H1 (cell line): Measurements from ENCODE around the gene LOX. TPM values are rescaled to one million over a fixed set of nuclear protein-coding genes. Genes with fewer than 3 reads are reported as not detected.

Experiments used
- CTCF ChIA-PET: fragments of 300-600 bp; sonication (Branson Sonifier 250); formaldehyde crosslinking; loops from one replicate; lab custom pipeline; 2021; ENCODE audit not compliant: partially characterized antibody; lab: Charles Lee
- POLR2A ChIA-PET: fragments of 300-600 bp; sonication (Branson Sonifier 250); formaldehyde crosslinking; loops from one replicate; lab custom pipeline; 2021; ENCODE audit warnings: inconsistent platforms; ENCODE audit not compliant: partially characterized antibody; lab: Charles Lee
- DNase-seq, 2 experiments: peaks; one replicate each; pipeline versions ENCODE4 v3.0.0 to v3.0.0-alpha.2; 2010 to 2022; ENCODE audit warnings: low spot score in 2 of 2, low read depth in 1 of 2, mixed read lengths in 1 of 2
- FAIRE-seq: peaks from 2 replicates; lab custom pipeline; 2011; peaks lifted over from hg19 to GRCh38; lab: Jason Lieb, UNC
- H2AFZ ChIP-seq: 2 replicates; pipeline ENCODE4 v1.8.1; 2012; ENCODE audit warnings: low read length, inconsistent platforms
- H2AK5ac ChIP-seq: 2 replicates; pipeline ENCODE4 v1.6.1; 2013; ENCODE audit warnings: low read depth, low read length
- H2BK120ac ChIP-seq: replicated peaks from 2 replicates; pipeline ENCODE3; 2013; ENCODE audit warnings: low read depth, low read length, inconsistent platforms
- H2BK12ac ChIP-seq: 2 replicates; pipeline ENCODE4 v1.6.1; 2013; ENCODE audit warnings: low read depth, low read length
- H2BK15ac ChIP-seq: 2 replicates; pipeline ENCODE4 v1.6.1; 2013; ENCODE audit warnings: low read length
- H2BK20ac ChIP-seq: 2 replicates; pipeline ENCODE4 v1.6.1; 2013; ENCODE audit warnings: low read length
- H2BK5ac ChIP-seq: 2 replicates; pipeline ENCODE4 v1.6.1; 2013; ENCODE audit warnings: low read depth, low read length
- H3K14ac ChIP-seq: 2 replicates; pipeline ENCODE4 v1.6.1; 2013; ENCODE audit warnings: inconsistent platforms; ENCODE audit not compliant: insufficient read length
- H3K18ac ChIP-seq: 2 replicates; pipeline ENCODE4 v1.6.1; 2013; ENCODE audit warnings: low read length; ENCODE audit errors: extremely low read depth
- H3K23ac ChIP-seq: 2 replicates; pipeline ENCODE4 v1.6.1; 2013; ENCODE audit warnings: inconsistent platforms; ENCODE audit not compliant: insufficient read length
- H3K23me2 ChIP-seq: 2 replicates; pipeline ENCODE4 v1.6.1; 2013; ENCODE audit warnings: low read depth, low read length
- H3K27ac ChIP-seq: 2 replicates; pipeline ENCODE4 v1.6.1; 2011; ENCODE audit warnings: low read depth, low read length, inconsistent platforms
- H3K27me3 ChIP-seq, 4 experiments: replicated peaks in 1 of 4; 1 replicate in 1 of 4; 2 replicates in 3 of 4; pipeline versions ENCODE4 v1.6.1 to v1.8.1; 2011 to 2013; ENCODE audit warnings: low read length in 3 of 4, mild to moderate bottlenecking in 3 of 4, inconsistent platforms in 2 of 4, mixed read lengths in 2 of 4, moderate library complexity in 1 of 4; ENCODE audit not compliant: control insufficient read depth in 3 of 4, insufficient read depth in 3 of 4; ENCODE audit errors: extremely low read depth in 1 of 4
- H3K36me3 ChIP-seq, 4 experiments: 2 replicates each; pipeline versions ENCODE4 v1.6.1 to v1.8.1; 2011 to 2013; ENCODE audit warnings: mild to moderate bottlenecking in 4 of 4, low read length in 3 of 4, moderate library complexity in 2 of 4, control low read depth in 1 of 4, inconsistent platforms in 1 of 4; ENCODE audit not compliant: insufficient read depth in 4 of 4, control insufficient read depth in 2 of 4
- H3K4ac ChIP-seq: replicated peaks from 2 replicates; pipeline ENCODE3; 2013; ENCODE audit warnings: low read length, low read depth, mixed read lengths, inconsistent platforms; ENCODE audit not compliant: insufficient read length
- H3K4me1 ChIP-seq, 4 experiments: replicated peaks in 1 of 4; 1 replicate in 1 of 4; 2 replicates in 3 of 4; pipeline versions ENCODE4 v1.6.1 to v1.8.1; 2011 to 2013; ENCODE audit warnings: low read length in 3 of 4, inconsistent platforms in 2 of 4, mixed read lengths in 1 of 4; ENCODE audit not compliant: insufficient read depth in 4 of 4, control insufficient read depth in 3 of 4
- H3K4me2 ChIP-seq, 2 experiments: 2 replicates each; pipeline versions ENCODE4 v1.6.1 to v1.8.1; 2011 to 2013; ENCODE audit warnings: low read depth in 2 of 2, low read length in 2 of 2, control low read depth in 1 of 2, inconsistent platforms in 1 of 2, mild to moderate bottlenecking in 1 of 2; ENCODE audit not compliant: insufficient read depth in 1 of 2
- H3K4me3 ChIP-seq, 4 experiments: fragments of 200-600, 300-600 bp in 1 of 4; sonication (generic), shearing (Covaris generic), sonication (Bioruptor Twin) in 1 of 4; 2 replicates each; pipeline versions ENCODE4 v1.5.1 to v1.8.1; 2011 to 2016; ENCODE audit warnings: low read length in 4 of 4, low read depth in 3 of 4, control low read depth in 2 of 4, inconsistent platforms in 2 of 4, mild to moderate bottlenecking in 2 of 4, mixed read lengths in 1 of 4, moderate library complexity in 1 of 4; ENCODE audit not compliant: insufficient read depth in 2 of 4; ENCODE audit errors: extremely low read depth in 1 of 4
- H3K56ac ChIP-seq: replicated peaks from 2 replicates; pipeline ENCODE3; 2013; ENCODE audit warnings: low read depth, mild to moderate bottlenecking, mixed read lengths, low read length, inconsistent platforms; ENCODE audit not compliant: insufficient read length
- H3K79me1 ChIP-seq: 2 replicates; pipeline ENCODE4 v1.6.1; 2013; ENCODE audit warnings: low read depth, low read length, control low read depth
- H3K79me2 ChIP-seq, 2 experiments: 2 replicates each; pipeline versions ENCODE4 v1.6.1 to v1.8.1; 2012 to 2013; ENCODE audit warnings: low read length in 2 of 2, mild to moderate bottlenecking in 2 of 2, inconsistent platforms in 1 of 2; ENCODE audit not compliant: insufficient read depth in 2 of 2, control insufficient read depth in 1 of 2
- H3K9ac ChIP-seq, 4 experiments: replicated peaks in 1 of 4; 1 replicate in 1 of 4; 2 replicates in 3 of 4; pipeline versions ENCODE4 v1.6.1 to v1.8.1; 2011 to 2013; ENCODE audit warnings: low read depth in 3 of 4, low read length in 3 of 4, control low read depth in 2 of 4, mild to moderate bottlenecking in 2 of 4, moderate library complexity in 2 of 4, inconsistent platforms in 1 of 4; ENCODE audit errors: extremely low read depth in 1 of 4
- H3K9me3 ChIP-seq, 2 experiments: 2 replicates each; pipeline versions ENCODE4 v1.6.1 to v1.8.1; 2012 to 2013; ENCODE audit warnings: mild to moderate bottlenecking in 2 of 2, moderate library complexity in 2 of 2, control low read depth in 1 of 2, inconsistent platforms in 1 of 2, low read depth in 1 of 2, low read length in 1 of 2, mixed read lengths in 1 of 2; ENCODE audit not compliant: insufficient read depth in 2 of 2
- H4K20me1 ChIP-seq, 2 experiments: replicated peaks in 1 of 2; 2 replicates each; pipeline versions ENCODE3 to v1.8.1; 2011 to 2013; ENCODE audit warnings: inconsistent platforms in 2 of 2, low read length in 2 of 2, mild to moderate bottlenecking in 1 of 2; ENCODE audit not compliant: insufficient read depth in 2 of 2, control insufficient read depth in 1 of 2
- H4K5ac ChIP-seq: 2 replicates; pipeline ENCODE4 v1.6.1; 2013; ENCODE audit warnings: low read length, low read depth, mixed read lengths, inconsistent platforms; ENCODE audit not compliant: insufficient read length
- H4K8ac ChIP-seq: 2 replicates; pipeline ENCODE4 v1.8.0; 2013; ENCODE audit warnings: mild to moderate bottlenecking, moderate library complexity, low read length, inconsistent platforms; ENCODE audit not compliant: insufficient read depth; ENCODE audit errors: extremely low read depth
- H4K91ac ChIP-seq: replicated peaks from 2 replicates; pipeline ENCODE3; 2013; ENCODE audit warnings: low read length, mixed read lengths, inconsistent platforms; ENCODE audit not compliant: insufficient read length
- ATF2 ChIP-seq: IDR thresholded peaks from 2 replicates; pipeline ENCODE4 v1.6.1; 2012; ENCODE audit warnings: low read length, inconsistent platforms
- CBX8 ChIP-seq: fragments of 300-800, 300-1000 bp; sonication (generic); IDR thresholded peaks from 2 replicates; pipeline ENCODE4 v1.7.1; 2016; ENCODE audit warnings: low read depth, low read length, borderline replicate concordance
- CREB1 ChIP-seq: IDR thresholded peaks from 2 replicates; pipeline ENCODE4 v1.6.1; 2012; ENCODE audit warnings: inconsistent platforms
- E2F6 ChIP-seq: IDR thresholded peaks from 2 replicates; pipeline ENCODE4 v1.6.1; 2012; ENCODE audit warnings: inconsistent platforms
- JUND ChIP-seq: IDR thresholded peaks from 2 replicates; pipeline ENCODE4 v1.6.1; 2011; ENCODE audit warnings: mild to moderate bottlenecking, improper control_type of control experiment, low read length
- KDM5A ChIP-seq: fragments of 200-600 bp; IDR thresholded peaks from 2 replicates; pipeline ENCODE4 v1.7.1; 2012; ENCODE audit warnings: mild to moderate bottlenecking, low read length, inconsistent platforms, mixed read lengths
- MAX ChIP-seq: IDR thresholded peaks from 2 replicates; pipeline ENCODE4 v1.6.1; 2012; ENCODE audit warnings: inconsistent platforms
- NRF1 ChIP-seq: IDR thresholded peaks from 2 replicates; pipeline ENCODE4 v1.6.1; 2011; ENCODE audit warnings: mild to moderate bottlenecking, low read depth, low read length, improper control_type of control experiment
- PHF8 ChIP-seq: fragments of 200-600 bp; sonication (generic); conservative IDR thresholded peaks from 2 replicates; pipeline ENCODE4 v1.7.1; 2012; ENCODE audit warnings: low read depth, mild to moderate bottlenecking, inconsistent platforms, low read length, moderate library complexity
- SAP30 ChIP-seq: fragments of 300-600 bp; sonication (generic); IDR thresholded peaks from 2 replicates; pipeline ENCODE4 v1.7.1; 2012; ENCODE audit warnings: low read length, moderate library complexity, mild to moderate bottlenecking, inconsistent platforms; ENCODE audit not compliant: insufficient read depth, insufficient replicate concordance
- SIRT6 ChIP-seq: IDR thresholded peaks from one replicate; pipeline ENCODE4 v1.7.1; 2012; ENCODE audit warnings: low read length, inconsistent platforms
- WGBS, 2 experiments: shearing (Covaris generic) in 1 of 2; methylation state at CpG; one replicate each; pipeline versions ENCODE4 v1.1.6 to v1.1.7; 2013 to 2015; ENCODE audit warnings: low lambda C conversion rate in 2 of 2, mixed read lengths in 2 of 2, inconsistent platforms in 1 of 2, low coverage in 1 of 2, missing lambda C conversion rate in 1 of 2; ENCODE audit not compliant: insufficient replicate concordance in 2 of 2, insufficient coverage in 1 of 2, insufficient read length in 1 of 2; ENCODE audit errors: extremely low coverage in 1 of 2, missing lambda C conversion rate in 1 of 2; 5-methylcytosine and 5-hydroxymethylcytosine counted together
- polyA plus RNA-seq, 7 experiments: library from polyadenylated mRNA; depleted of rRNA in 3 of 7; stranded (reverse) in 5 of 7; unstranded in 2 of 7; fragments of >200 nt in 5 of 7; fragments of 200-250 nt in 2 of 7; gene quantifications; 1 replicate in 5 of 7; 2 replicates in 1 of 7; 4 replicates in 1 of 7; pipeline versions ENCODE4 v1.2.1 to v1.2.3, GENCODE V29; 2011 to 2013; ENCODE audit warnings: missing spikeins in 2 of 7, mixed read lengths in 2 of 7
- total RNA-seq: library from RNA; stranded (reverse); fragmentation: NEBNext Ultra II Directional; extraction: Animal tissue kit (Norgen Biotek cat#: 25700); gene quantifications from 2 replicates; pipeline ENCODE4 v1.2.1, GENCODE V29; 2021

The LOX gene
- total and polyA plus RNA-seq, 2 of the 8 experiments (the other 6 are each of a cell fraction or from before 2014, with no cell fraction given), result 1.1 to 2.2 TPM

- 44% methylated on average over 2 of the region's 2 CpGs; no CpG with 5 or more reads in 1 of the 2 experiments for WGBS, 2 experiments
- H4K5ac ChIP-seq, result no peak overlapping the region
- no peak overlapping the region for H3K14ac ChIP-seq
- no peaks in the 10 kb centered on the region for H3K27me3 ChIP-seq
- peaks cover 2 to 14% (median 8%) of the 10 kb centered on the region in 4 experiments; a peak in 6 of 7 replicates for H3K4me1 ChIP-seq
- no peak overlapping the region for H3K56ac ChIP-seq
- ChIA-PET POLR2A (interaction anchor here (0.8 kb wide), 1 partner anchor 10 kb away, joined by 3 read pairs; no protein-coding TSS in a partner anchor), CTCF (interaction anchor here (0.7 to 1.2 kb wide), 2 partner anchors 28 to 247 kb away, joined by 3 to 5 read pairs; no protein-coding TSS in a partner anchor)
- H2BK120ac ChIP-seq, result no peak overlapping the region
- H3K18ac ChIP-seq, result no peak overlapping the region
- H2BK5ac ChIP-seq, result no peak overlapping the region
- no peak overlapping the region for H2AFZ ChIP-seq
- H4K8ac ChIP-seq, result no peak overlapping the region
- H2AK5ac ChIP-seq, result no peak overlapping the region
- peak overlapping the region in 1 of 4 experiments; percentile 12; a peak in 1 of 8 replicates for H3K4me3 ChIP-seq
- no peaks in the 10 kb centered on the region for H3K79me2 ChIP-seq
- H4K91ac ChIP-seq, result no peak overlapping the region
- no peaks in the 10 kb centered on the region for H3K9me3 ChIP-seq
- H3K23me2 ChIP-seq, result no peaks in the 10 kb centered on the region
- no peak overlapping the region for H3K27ac ChIP-seq
- H2BK12ac ChIP-seq, result no peak overlapping the region
- no peaks in the 10 kb centered on the region for H3K36me3 ChIP-seq
- no peak overlapping the region for H3K4me2 ChIP-seq
- H3K23ac ChIP-seq, result no peak overlapping the region
- DNase-seq (no peak), FAIRE-seq (peak; percentile 57)
- H3K4ac ChIP-seq, result no peak overlapping the region
- H3K9ac ChIP-seq, result no peak overlapping the region
- H3K79me1 ChIP-seq, result no peaks in the 10 kb centered on the region
- no peaks in the 10 kb centered on the region for H4K20me1 ChIP-seq
- no peak overlapping the region for H2BK15ac ChIP-seq
- H2BK20ac ChIP-seq, result no peak overlapping the region
- no peak for TF ChIP-seq SIRT6
- TF ChIP-seq NRF1, result no peak
- no peak for TF ChIP-seq JUND
- no peak for TF ChIP-seq SAP30
- no peak for TF ChIP-seq CREB1
- no peak for TF ChIP-seq ATF2
- no peak for TF ChIP-seq KDM5A
- no peak for TF ChIP-seq PHF8
- no peak for TF ChIP-seq E2F6
- TF ChIP-seq CBX8, result no peak
- TF ChIP-seq MAX, result no peak
Observed at GRCh38 chr5:122120493-122120892, 42.4 kb upstream of the LOX start.
